Astrocyte (in vitro differentiated cells and primary cell): ENCODE measurements around the gene NRG3. TPM values are rescaled to one million over a fixed set of nuclear protein-coding genes. Genes with fewer than 3 reads are reported as not detected.
A peak's percentile ranks its signal among the peaks of the same experiment; 100 is the strongest.

Experiments
- DNase-seq: peaks from one replicate; pipeline ENCODE4 v3.0.0-alpha.2; 2010; ENCODE audit warnings: low read depth
- FAIRE-seq: peaks from 2 replicates; lab custom pipeline; 2011; peaks lifted over from hg19 to GRCh38; lab: Jason Lieb, UNC
- H2AFZ ChIP-seq: 2 replicates; pipeline ENCODE4 v1.6.0; 2012; ENCODE audit warnings: low read depth, low read length, inconsistent platforms
- H3K27ac ChIP-seq: 2 replicates; pipeline ENCODE4 v1.5.1; 2011; ENCODE audit warnings: low read depth, low read length, inconsistent platforms
- H3K27me3 ChIP-seq: 2 replicates; pipeline ENCODE4 v1.6.0; 2011; ENCODE audit warnings: low read length, inconsistent platforms; ENCODE audit not compliant: insufficient read depth
- H3K36me3 ChIP-seq: 2 replicates; pipeline ENCODE4 v1.5.1; 2011; ENCODE audit warnings: low read length, inconsistent platforms; ENCODE audit not compliant: insufficient read depth
- H3K4me1 ChIP-seq: 2 replicates; pipeline ENCODE4 v1.5.1; 2011; ENCODE audit warnings: low read length, inconsistent platforms; ENCODE audit not compliant: insufficient read depth
- H3K4me2 ChIP-seq: 2 replicates; pipeline ENCODE4 v1.6.0; 2012; ENCODE audit warnings: low read length, inconsistent platforms
- H3K4me3 ChIP-seq: 2 replicates; pipeline ENCODE4 v1.5.1; 2011; ENCODE audit warnings: low read depth, mild to moderate bottlenecking, low read length, inconsistent platforms; ENCODE audit not compliant: insufficient read depth
- H3K79me2 ChIP-seq: 2 replicates; pipeline ENCODE4 v1.6.0; 2012; ENCODE audit warnings: mild to moderate bottlenecking, low read length, inconsistent platforms; ENCODE audit not compliant: insufficient read depth
- H3K9ac ChIP-seq: 2 replicates; pipeline ENCODE4 v1.6.0; 2012; ENCODE audit warnings: mild to moderate bottlenecking, low read length, inconsistent platforms
- H3K9me3 ChIP-seq: 2 replicates; pipeline ENCODE4 v1.5.1; 2012; ENCODE audit warnings: low read depth, mild to moderate bottlenecking, low read length, inconsistent platforms; ENCODE audit not compliant: insufficient read depth
- H4K20me1 ChIP-seq: 2 replicates; pipeline ENCODE4 v1.6.0; 2012; ENCODE audit warnings: low read length, inconsistent platforms; ENCODE audit not compliant: insufficient read depth
- H3K27ac Mint-ChIP-seq: one replicate; pipeline ENCODE4 v1.8.0; 2021; ENCODE audit warnings: mild to moderate bottlenecking, mixed read lengths; ENCODE audit not compliant: unreplicated experiment
- H3K27me3 Mint-ChIP-seq: one replicate; pipeline ENCODE4 v1.8.0; 2021; ENCODE audit warnings: low read depth, mixed read lengths; ENCODE audit not compliant: unreplicated experiment
- H3K36me3 Mint-ChIP-seq: one replicate; pipeline ENCODE4 v1.8.0; 2021; ENCODE audit warnings: low read depth, mixed read lengths; ENCODE audit not compliant: unreplicated experiment
- H3K4me1 Mint-ChIP-seq: one replicate; pipeline ENCODE4 v1.8.0; 2021; ENCODE audit warnings: low read depth, mixed read lengths; ENCODE audit not compliant: unreplicated experiment
- H3K4me3 Mint-ChIP-seq: one replicate; pipeline ENCODE4 v1.8.0; 2021; ENCODE audit warnings: mild to moderate bottlenecking, moderate library complexity, mixed read lengths; ENCODE audit not compliant: unreplicated experiment
- H3K9me3 Mint-ChIP-seq: one replicate; pipeline ENCODE4 v1.8.0; 2021; ENCODE audit warnings: mild to moderate bottlenecking, mixed read lengths; ENCODE audit not compliant: unreplicated experiment
- CTCF ChIP-seq: IDR thresholded peaks from 2 replicates; pipeline ENCODE4 v1.5.1; 2011; ENCODE audit warnings: low read depth, mild to moderate bottlenecking, inconsistent platforms, low read length, moderate library complexity; ENCODE audit not compliant: insufficient read depth
- EZH2 ChIP-seq: IDR thresholded peaks from 2 replicates; pipeline ENCODE4 v1.6.1; 2012; ENCODE audit warnings: mild to moderate bottlenecking, low read length, inconsistent platforms; ENCODE audit not compliant: insufficient read depth
- total RNA-seq: library from RNA; stranded (reverse); gene quantifications from 2 replicates; pipeline ENCODE4 v1.2.1, GENCODE V29; 2021

NRG3 gene
- total RNA-seq, 1 donor from 2014 or later: 2.1 TPM

DNA sequence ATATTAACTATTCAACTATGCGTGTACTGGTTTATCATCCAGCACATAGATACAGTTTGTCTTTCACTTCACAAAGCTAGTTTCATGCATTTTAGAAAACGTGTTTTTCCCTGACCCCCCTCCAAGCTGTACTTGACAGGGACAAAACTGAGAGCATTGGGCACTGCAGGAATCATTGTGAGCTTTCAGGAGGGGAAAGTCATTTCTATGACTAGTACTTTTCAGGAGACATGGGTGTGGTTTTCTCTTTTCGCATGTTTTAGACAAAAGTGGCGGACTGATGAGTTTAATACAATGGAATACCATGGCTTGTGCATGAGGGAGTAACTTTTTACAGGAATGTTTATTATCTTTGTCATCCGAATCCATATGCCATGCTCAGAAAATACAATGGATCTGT lies 42.7 kb downstream of the NRG3 start:
- Histone ChIP-seq H3K27me3 (no peaks in the 10 kb centered on the region), H3K36me3 (no peaks in the 10 kb centered on the region), H3K4me1 (no peaks in the 10 kb centered on the region), H3K9me3 (no peaks in the 10 kb centered on the region), H2AFZ (no peak overlapping the region), H3K4me3 (no peak overlapping the region), H3K4me2 (no peak overlapping the region), H3K9ac (no peak overlapping the region), H4K20me1 (no peaks in the 10 kb centered on the region), H3K79me2 (no peaks in the 10 kb centered on the region), H3K27ac (no peak overlapping the region)
- H3K27me3 Mint-ChIP-seq: no peaks in the 10 kb centered on the region
- H3K4me1 Mint-ChIP-seq: peaks cover 2% of the 10 kb centered on the region
- no peak overlapping the region for H3K4me3 Mint-ChIP-seq
- no peak for DNase-seq
- no peak for FAIRE-seq
- no peak overlapping the region for H3K27ac Mint-ChIP-seq
- TF ChIP-seq EZH2: no peak
- no peaks in the 10 kb centered on the region for H3K9me3 Mint-ChIP-seq
- no peaks in the 10 kb centered on the region for H3K36me3 Mint-ChIP-seq

GRCh38 chr10:81918766-81919165 lies 43.8 kb downstream of the NRG3 start:
- Mint-ChIP-seq H3K27me3 (no peaks in the 10 kb centered on the region), H3K36me3 (no peaks in the 10 kb centered on the region), H3K4me1 (peaks cover 2% of the 10 kb centered on the region), H3K4me3 (no peak overlapping the region), H3K27ac (no peak overlapping the region), H3K9me3 (no peaks in the 10 kb centered on the region)
- no peaks in the 10 kb centered on the region for H4K20me1 ChIP-seq
- H2AFZ ChIP-seq: no peak overlapping the region
- H3K27ac ChIP-seq: no peak overlapping the region
- H3K27me3 ChIP-seq: no peaks in the 10 kb centered on the region
- H3K4me2 ChIP-seq: no peak overlapping the region
- no peaks in the 10 kb centered on the region for H3K9me3 ChIP-seq
- no peak overlapping the region for H3K4me3 ChIP-seq
- TF ChIP-seq EZH2: no peak
- no peak for TF ChIP-seq CTCF
- DNase-seq (no peak), FAIRE-seq (no peak)
- H3K9ac ChIP-seq: no peak overlapping the region
- no peaks in the 10 kb centered on the region for H3K4me1 ChIP-seq
- no peaks in the 10 kb centered on the region for H3K79me2 ChIP-seq
- no peaks in the 10 kb centered on the region for H3K36me3 ChIP-seq

GRCh38 chr10:81920213-81920829 lies 45.3 kb downstream of the NRG3 start:
- no peak overlapping the region for H3K4me3 ChIP-seq
- H3K27me3 ChIP-seq: no peaks in the 10 kb centered on the region
- H2AFZ ChIP-seq: no peak overlapping the region
- no peaks in the 10 kb centered on the region for H4K20me1 ChIP-seq
- Mint-ChIP-seq H3K4me1 (peaks cover 2% of the 10 kb centered on the region), H3K27ac (no peak overlapping the region), H3K27me3 (no peaks in the 10 kb centered on the region), H3K36me3 (no peaks in the 10 kb centered on the region), H3K4me3 (no peak overlapping the region), H3K9me3 (no peaks in the 10 kb centered on the region)
- no peaks in the 10 kb centered on the region for H3K36me3 ChIP-seq
- H3K4me2 ChIP-seq: no peak overlapping the region
- H3K9ac ChIP-seq: no peak overlapping the region
- H3K79me2 ChIP-seq: no peaks in the 10 kb centered on the region
- DNase-seq: no peak
- no peaks in the 10 kb centered on the region for H3K4me1 ChIP-seq
- TF ChIP-seq CTCF: peak; percentile 37
- no peak for TF ChIP-seq EZH2
- H3K9me3 ChIP-seq: no peaks in the 10 kb centered on the region
- FAIRE-seq: no peak
- H3K27ac ChIP-seq: no peak overlapping the region
